Measurements from ENCODE around the gene IL1RL1. TPM values are rescaled to one million over a fixed set of nuclear protein-coding genes. Genes with fewer than 3 reads are reported as not detected.

The IL1RL1 gene
- total and polyA plus RNA-seq, 2 donors from 2014 or later = 32.3 to 102 TPM

GRCh38 chr2:102391565-102391964 lies 80.2 kb downstream of the IL1RL1 start:
- no peaks in the 10 kb centered on the region for H3K4me1 ChIP-seq (ENCODE audit: control insufficient read depth in 2 of 3, insufficient read depth in 2 of 3, low read depth in 1 of 3, low read length in 3 of 3)
- FAIRE-seq (no peak), DNase-seq (peak in 1 of 5 donors; percentile 5)
- no peak for TF ChIP-seq CTCF (IDR thresholded peaks at IDR 0.05; ENCODE audit: borderline replicate concordance, extremely low read depth, insufficient read depth)
- H3K27ac ChIP-seq (ENCODE audit: low read depth in 2 of 2, low read length in 2 of 2) = no peak overlapping the region
- H3K27me3 ChIP-seq (ENCODE audit: control insufficient read depth, insufficient read depth, low read length) = no peaks in the 10 kb centered on the region
- no peaks in the 10 kb centered on the region for H3K9me3 ChIP-seq (ENCODE audit: control insufficient read depth in 2 of 3, insufficient read depth in 1 of 3, low read length in 3 of 3)
- H3K36me3 ChIP-seq (ENCODE audit: control insufficient read depth in 2 of 3, insufficient read depth in 3 of 3, low read length in 3 of 3) = no peaks in the 10 kb centered on the region
- intact Hi-C loops (cut with DNase I) = no loop called here
- H3K9ac ChIP-seq (ENCODE audit: low read length in 3 of 3) = no peak overlapping the region
- H3K4me3 ChIP-seq (ENCODE audit: low read length in 3 of 3) = no peak overlapping the region

- DNase-seq = no peak
- Histone ChIP-seq H3K27ac (ENCODE audit: low read depth in 2 of 2, low read length in 2 of 2) (no peak overlapping the region), H3K27me3 (ENCODE audit: control insufficient read depth, insufficient read depth, low read length) (no peaks in the 10 kb centered on the region), H3K4me1 (ENCODE audit: control insufficient read depth in 2 of 3, insufficient read depth in 2 of 3, low read depth in 1 of 3, low read length in 3 of 3) (no peaks in the 10 kb centered on the region), H3K4me3 (ENCODE audit: low read length in 3 of 3) (no peak overlapping the region), H3K36me3 (ENCODE audit: control insufficient read depth in 2 of 3, insufficient read depth in 3 of 3, low read length in 3 of 3) (no peaks in the 10 kb centered on the region), H3K9ac (ENCODE audit: low read length in 3 of 3) (no peak overlapping the region), H3K9me3 (ENCODE audit: control insufficient read depth in 2 of 3, insufficient read depth in 1 of 3, low read length in 3 of 3) (no peaks in the 10 kb centered on the region)
- no peak for FAIRE-seq
- no peak for TF ChIP-seq CTCF (IDR thresholded peaks at IDR 0.05; ENCODE audit: borderline replicate concordance, extremely low read depth, insufficient read depth)
- intact Hi-C loops (cut with DNase I) = no loop called here
These were observed 80.7 kb downstream of the IL1RL1 start for GRCh38 chr2:102392096-102392495.

GRCh38 chr2:102392942-102393341 lies 81.6 kb downstream of the IL1RL1 start:
- intact Hi-C loops (cut with DNase I) = no loop called here
- no peaks in the 10 kb centered on the region for H3K27me3 ChIP-seq (ENCODE audit: control insufficient read depth, insufficient read depth, low read length)
- no peak overlapping the region for H3K9ac ChIP-seq (ENCODE audit: low read length in 3 of 3)
- no peaks in the 10 kb centered on the region for H3K9me3 ChIP-seq (ENCODE audit: control insufficient read depth in 2 of 3, insufficient read depth in 1 of 3, low read length in 3 of 3)
- H3K36me3 ChIP-seq (ENCODE audit: control insufficient read depth in 2 of 3, insufficient read depth in 3 of 3, low read length in 3 of 3) = no peaks in the 10 kb centered on the region
- FAIRE-seq = peak; percentile 33
- no peak overlapping the region for H3K27ac ChIP-seq (ENCODE audit: low read depth in 2 of 2, low read length in 2 of 2)
- DNase-seq = no peak
- H3K4me3 ChIP-seq (ENCODE audit: low read length in 3 of 3) = no peak overlapping the region
- no peaks in the 10 kb centered on the region for H3K4me1 ChIP-seq (ENCODE audit: control insufficient read depth in 2 of 3, insufficient read depth in 2 of 3, low read depth in 1 of 3, low read length in 3 of 3)
- TF ChIP-seq CTCF (IDR thresholded peaks at IDR 0.05; ENCODE audit: borderline replicate concordance, extremely low read depth, insufficient read depth) = no peak

GRCh38 chr2:102396012-102396411 lies 84.6 kb downstream of the IL1RL1 start:
- H3K27ac ChIP-seq (ENCODE audit: low read depth in 2 of 2, low read length in 2 of 2) = no peak overlapping the region
- intact Hi-C loops (cut with DNase I) = no loop called here

More at GRCh38 chr2:102396012-102396411, 84.6 kb downstream of the IL1RL1 start:
- peaks cover 0 to 2% (median 0%) of the 10 kb centered on the region in 3 donors for H3K4me1 ChIP-seq (ENCODE audit: control insufficient read depth in 2 of 3, insufficient read depth in 2 of 3, low read depth in 1 of 3, low read length in 3 of 3)
- TF ChIP-seq CTCF (IDR thresholded peaks at IDR 0.05; ENCODE audit: borderline replicate concordance, extremely low read depth, insufficient read depth) = no peak
- no peaks in the 10 kb centered on the region for H3K36me3 ChIP-seq (ENCODE audit: control insufficient read depth in 2 of 3, insufficient read depth in 3 of 3, low read length in 3 of 3)
- FAIRE-seq (no peak), DNase-seq (no peak)
- H3K4me3 ChIP-seq (ENCODE audit: low read length in 3 of 3) = no peak overlapping the region
- H3K9ac ChIP-seq (ENCODE audit: low read length in 3 of 3) = no peak overlapping the region
- H3K9me3 ChIP-seq (ENCODE audit: control insufficient read depth in 2 of 3, insufficient read depth in 1 of 3, low read length in 3 of 3) = no peaks in the 10 kb centered on the region
- H3K27me3 ChIP-seq (ENCODE audit: control insufficient read depth, insufficient read depth, low read length) = no peaks in the 10 kb centered on the region

Data from kidney (tissue), 14 donors.